ENCODE measurements around the gene EP400. TPM values are rescaled to one million over a fixed set of nuclear protein-coding genes. Genes with fewer than 3 reads are reported as not detected.
"Not testable (repeated sequence)": the region's sequence is repeated elsewhere in the genome, so short reads cannot be mapped to it uniquely, and the experiment has no call there.

The EP400 gene
- total RNA-seq, 1 donor from 2014 or later = 14.8 TPM

DNA sequence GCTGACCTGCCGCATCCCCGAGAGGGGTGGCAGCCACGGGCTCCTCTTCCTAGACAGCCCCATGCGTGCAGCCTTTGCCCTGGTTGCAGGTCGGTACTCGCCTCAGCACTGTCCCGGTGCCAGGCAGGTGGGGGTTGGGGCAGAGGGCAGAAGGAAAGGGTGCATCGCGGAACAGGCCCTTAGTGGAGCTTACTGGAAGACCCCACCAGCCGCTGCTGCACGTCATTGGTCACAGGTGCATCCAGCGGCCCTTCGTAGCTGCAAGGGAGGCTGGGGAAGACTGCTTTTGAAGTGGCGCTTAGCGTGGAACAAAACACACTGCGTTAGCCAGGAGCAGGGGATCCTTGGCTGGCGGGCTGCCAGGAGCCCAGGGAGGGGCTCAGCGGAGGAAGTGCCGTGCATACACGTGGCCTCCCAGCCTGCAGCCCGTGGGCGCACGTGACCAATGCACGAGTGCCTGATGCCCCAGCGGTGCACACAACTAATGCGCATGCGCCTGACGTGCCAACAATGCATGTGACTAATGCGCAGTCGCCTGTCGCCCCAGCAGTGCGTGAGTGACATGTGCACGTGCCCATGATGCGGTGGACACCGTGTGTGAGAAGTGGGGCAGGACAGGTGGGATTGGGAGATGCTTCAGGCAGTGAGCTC, 5.0 kb upstream of the EP400 start:
- no peak for ATAC-seq
- intact Hi-C loops (cut with micrococcal nuclease) = no loop called here
- no peak for DNase-seq

GRCh38 chr12:131946757-131947156, 3.0 kb upstream of the EP400 start:
- no peak for ATAC-seq
- intact Hi-C loops (cut with micrococcal nuclease) = no loop called here
- DNase-seq = no peak

DNA sequence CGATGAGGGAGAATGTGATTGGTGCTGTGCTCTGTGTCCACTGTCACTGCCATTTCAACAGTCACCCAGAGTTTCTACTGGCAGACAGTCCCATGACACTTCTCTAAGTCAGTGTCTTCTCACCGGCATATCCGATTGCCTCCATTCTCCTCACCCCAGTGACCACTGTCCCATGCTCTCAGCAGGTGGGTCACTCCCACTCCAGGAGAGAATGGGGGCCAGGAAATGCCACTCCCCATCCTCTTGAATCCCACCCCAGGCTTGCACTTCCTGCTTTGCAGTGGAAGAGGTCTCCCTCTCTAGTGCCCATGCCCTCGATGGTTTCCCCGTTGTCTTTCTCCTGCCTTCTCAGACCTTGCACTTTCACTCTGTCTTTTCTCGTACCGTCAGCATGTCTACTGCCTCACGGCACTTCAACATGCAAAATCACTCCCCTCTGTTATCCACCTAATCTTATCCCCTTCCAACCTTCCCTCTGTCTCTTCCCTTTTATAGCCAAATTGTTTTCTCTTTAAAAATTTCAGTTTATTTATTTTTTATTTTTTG, 2.2 kb upstream of the EP400 start:
- DNase-seq (no peak), ATAC-seq (no peak)
- intact Hi-C loops (cut with micrococcal nuclease) = no loop called here

- ATAC-seq = no peak
- DNase-seq = no peak
- intact Hi-C loops (cut with micrococcal nuclease) = no loop called here
Measured at GRCh38 chr12:131948166-131948712, 1.5 kb upstream of the EP400 start.

DNA sequence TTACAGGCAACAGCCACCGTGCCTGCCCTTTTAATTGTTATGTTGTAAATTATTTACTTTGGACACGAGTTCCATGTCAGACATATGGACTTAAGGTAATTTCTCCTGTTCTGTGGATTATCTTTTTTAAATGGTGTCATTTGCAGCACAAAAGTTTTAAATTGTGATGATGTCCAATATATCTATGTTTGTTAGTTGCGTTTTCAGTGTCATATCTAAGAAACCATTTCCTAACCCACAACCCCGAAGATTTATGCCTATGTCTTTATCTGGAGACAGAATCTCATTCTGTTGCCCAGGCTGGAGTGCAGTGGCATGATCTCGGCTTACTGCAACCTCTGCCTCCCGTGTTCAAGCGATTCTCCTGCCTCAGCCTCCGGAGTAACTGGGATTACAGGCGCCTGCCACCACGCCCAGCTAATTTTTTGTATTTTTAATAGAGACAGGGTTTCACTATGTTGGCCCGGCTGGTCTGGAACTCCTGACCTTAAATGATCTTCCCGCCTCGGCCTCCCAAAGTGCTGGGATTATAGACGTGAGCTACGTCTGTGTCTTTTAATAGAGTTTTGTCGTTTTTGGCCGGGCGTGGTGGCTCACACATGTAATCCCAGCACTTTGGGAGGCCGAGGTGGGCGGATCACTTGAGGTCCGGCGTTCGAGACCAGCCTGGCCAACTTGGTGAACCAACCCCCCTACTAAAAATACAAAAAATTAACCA, 870 bp upstream of the EP400 start:
- ATAC-seq; DNase-seq; intact Hi-C loops (cut with micrococcal nuclease): not testable (repeated sequence)

GRCh38 chr12:131950182-131950913, 606 bp downstream of the EP400 start:
- DNase-seq = peak; percentile 58
- intact Hi-C loops (cut with micrococcal nuclease) = no loop called here
- peak; percentile 9 for ATAC-seq

- intact Hi-C loops (cut with micrococcal nuclease); DNase-seq: not testable (repeated sequence)
Measured at GRCh38 chr12:131953810-131954209, 4.1 kb downstream of the EP400 start.

DNA sequence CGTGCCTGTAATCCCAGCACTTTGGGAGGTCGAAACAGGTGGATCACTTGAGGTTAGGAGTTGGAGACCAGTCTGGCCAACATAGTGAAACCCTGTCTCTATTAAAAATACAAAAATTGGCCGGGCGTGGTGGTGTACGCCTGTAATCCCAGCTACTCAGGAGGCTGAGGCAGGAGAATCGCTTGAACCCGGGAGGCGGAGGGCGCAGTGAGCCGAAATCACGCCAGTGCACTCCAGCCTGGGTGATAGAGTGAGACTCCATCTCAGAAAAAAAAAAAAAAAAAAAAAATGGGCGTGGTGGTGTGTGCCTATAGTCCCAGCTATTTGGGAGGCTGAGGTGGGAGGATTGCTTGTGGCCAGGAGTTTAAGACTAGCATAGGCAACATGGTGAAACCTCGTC, 4.7 kb downstream of the EP400 start:
- DNase-seq; ATAC-seq; intact Hi-C loops (cut with micrococcal nuclease): not testable (repeated sequence)

More at GRCh38 chr12:131953810-131954209, 4.1 kb downstream of the EP400 start:
- not testable (repeated sequence) for ATAC-seq

DNA sequence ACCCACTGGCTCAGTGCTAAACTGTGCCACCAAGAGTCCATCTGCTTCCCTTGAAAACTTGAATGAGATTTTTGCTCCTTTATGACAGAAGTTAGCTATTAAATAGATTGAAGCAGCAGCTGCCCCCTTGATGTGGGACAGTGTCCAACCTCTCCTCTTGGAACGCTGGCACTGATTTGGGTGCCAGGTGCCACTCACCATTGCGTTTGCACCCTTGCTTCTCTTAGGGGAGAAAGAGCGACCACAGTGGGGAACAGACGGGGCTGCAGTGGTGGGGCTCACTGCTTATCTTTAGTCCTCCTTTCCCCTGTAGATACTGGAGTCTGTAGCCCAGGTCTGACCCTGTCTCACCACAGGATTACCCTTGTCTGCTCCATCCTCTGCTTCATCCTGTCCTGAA, 9.4 kb downstream of the EP400 start:
- DNase-seq (no peak), ATAC-seq (peak; percentile 13)
- intact Hi-C loops (cut with micrococcal nuclease) = no loop called here

- DNase-seq (no peak), ATAC-seq (peak; percentile 38)
- intact Hi-C loops (cut with micrococcal nuclease) = no loop called here
Measured at GRCh38 chr12:131959641-131960589, 10.2 kb downstream of the EP400 start.

DNA sequence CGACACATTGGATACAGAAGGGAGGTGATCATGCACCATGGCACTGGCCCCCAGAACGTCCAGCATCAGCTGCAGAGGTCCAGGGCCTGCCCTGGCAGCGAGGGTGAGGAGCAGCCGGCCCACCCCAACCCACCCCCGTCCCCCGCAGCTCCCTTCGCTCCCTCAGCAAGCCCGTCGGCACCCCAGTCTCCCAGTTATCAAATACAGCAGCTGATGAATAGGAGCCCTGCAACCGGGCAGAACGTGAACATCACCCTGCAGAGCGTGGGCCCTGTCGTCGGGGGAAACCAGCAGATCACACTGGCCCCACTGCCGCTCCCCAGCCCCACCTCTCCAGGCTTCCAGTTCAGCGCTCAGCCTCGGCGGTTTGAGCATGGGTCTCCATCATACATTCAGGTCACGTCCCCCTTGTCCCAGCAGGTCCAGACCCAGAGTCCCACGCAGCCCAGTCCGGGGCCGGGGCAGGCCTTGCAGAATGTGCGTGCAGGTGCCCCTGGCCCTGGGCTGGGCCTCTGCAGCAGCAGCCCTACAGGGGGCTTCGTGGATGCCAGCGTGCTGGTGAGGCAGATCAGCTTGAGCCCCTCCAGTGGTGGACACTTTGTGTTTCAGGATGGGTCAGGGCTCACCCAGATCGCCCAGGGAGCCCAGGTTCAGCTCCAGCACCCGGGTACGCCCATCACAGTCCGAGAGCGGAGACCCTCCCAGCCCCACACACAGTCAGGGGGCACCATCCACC, 11.0 kb downstream of the EP400 start:
- DNase-seq; ATAC-seq; intact Hi-C loops (cut with micrococcal nuclease): not testable (repeated sequence)

DNA sequence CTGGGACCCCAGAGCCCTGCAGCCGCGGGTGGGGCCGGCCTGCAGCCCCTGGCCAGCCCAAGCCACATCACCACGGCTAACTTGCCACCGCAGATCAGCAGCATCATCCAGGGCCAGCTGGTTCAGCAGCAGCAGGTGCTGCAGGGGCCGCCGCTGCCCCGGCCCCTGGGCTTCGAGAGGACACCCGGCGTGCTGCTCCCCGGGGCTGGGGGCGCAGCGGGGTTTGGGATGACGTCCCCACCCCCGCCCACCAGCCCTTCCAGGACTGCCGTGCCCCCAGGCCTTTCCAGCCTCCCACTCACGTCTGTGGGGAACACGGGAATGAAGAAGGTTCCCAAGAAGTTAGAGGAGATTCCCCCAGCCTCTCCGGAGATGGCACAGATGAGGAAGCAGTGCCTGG, 11.6 kb downstream of the EP400 start:
- intact Hi-C loops (cut with micrococcal nuclease); ATAC-seq; DNase-seq: not testable (repeated sequence)

DNA sequence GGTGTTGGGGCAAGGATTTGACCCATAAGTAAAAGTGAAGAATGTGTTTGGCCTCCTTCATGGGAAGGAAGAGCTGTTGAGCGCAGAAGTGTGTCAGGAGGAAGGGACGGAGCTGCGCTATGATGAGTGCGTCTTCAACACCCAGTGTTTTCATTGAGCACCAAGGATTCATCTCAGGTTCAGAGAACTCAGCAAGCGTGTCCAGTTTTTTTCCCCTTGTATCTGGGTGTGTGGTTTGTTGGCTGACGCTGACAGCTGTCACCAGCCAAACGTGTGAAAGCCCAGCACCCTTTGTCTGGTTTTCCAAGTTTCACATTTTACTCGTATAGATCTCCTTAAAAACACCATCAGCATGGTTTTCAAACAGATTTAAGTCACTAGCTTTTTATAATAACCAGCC, 12.3 kb downstream of the EP400 start:
- DNase-seq = no peak
- ATAC-seq = peak; percentile 81
- intact Hi-C loops (cut with micrococcal nuclease) = no loop called here

DNA sequence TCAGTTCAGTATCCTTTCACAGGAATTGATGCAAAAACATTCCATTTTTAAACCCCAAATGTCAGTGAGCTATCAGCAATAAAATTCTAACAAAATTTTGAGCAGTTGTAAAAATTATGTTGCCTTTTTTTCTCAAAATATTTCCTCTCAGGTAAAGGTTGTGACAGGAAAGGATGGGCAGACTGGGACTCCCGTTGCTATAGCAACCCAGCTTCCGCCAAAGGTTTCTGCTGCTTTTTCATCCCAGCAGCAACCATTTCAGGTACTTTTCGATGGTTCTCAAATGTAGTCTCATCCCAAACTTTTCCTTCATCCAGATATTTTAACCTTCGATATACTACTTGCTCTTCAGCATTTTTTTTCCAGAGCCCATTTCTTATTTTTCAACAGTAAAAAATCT, 13.6 kb downstream of the EP400 start:
- no peak for ATAC-seq
- no peak for DNase-seq

DNA sequence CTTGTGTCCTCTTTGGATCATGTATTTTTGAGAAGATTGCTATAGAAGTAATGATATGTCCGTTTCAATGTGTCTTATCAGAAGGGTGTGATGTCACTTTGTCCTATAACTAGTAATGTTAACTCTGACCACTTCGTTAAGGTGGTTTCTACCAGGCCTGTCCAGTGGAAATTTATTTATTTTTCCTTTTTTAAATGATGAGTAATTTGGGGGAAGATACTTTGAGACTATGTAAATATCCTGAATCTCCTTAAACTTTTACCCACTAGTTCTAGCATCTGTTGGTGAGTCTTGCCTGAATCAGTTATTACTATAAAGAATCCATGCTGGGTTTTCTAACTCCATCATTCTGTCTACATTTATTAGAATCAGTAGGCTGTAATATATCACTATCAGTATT, 15.3 kb downstream of the EP400 start:
- no peak for ATAC-seq
- intact Hi-C loops (cut with micrococcal nuclease) = no loop called here
- no peak for DNase-seq

More for the DNA sequence above, 13.6 kb downstream of the EP400 start:
- intact Hi-C loops (cut with micrococcal nuclease) = no loop called here

DNA sequence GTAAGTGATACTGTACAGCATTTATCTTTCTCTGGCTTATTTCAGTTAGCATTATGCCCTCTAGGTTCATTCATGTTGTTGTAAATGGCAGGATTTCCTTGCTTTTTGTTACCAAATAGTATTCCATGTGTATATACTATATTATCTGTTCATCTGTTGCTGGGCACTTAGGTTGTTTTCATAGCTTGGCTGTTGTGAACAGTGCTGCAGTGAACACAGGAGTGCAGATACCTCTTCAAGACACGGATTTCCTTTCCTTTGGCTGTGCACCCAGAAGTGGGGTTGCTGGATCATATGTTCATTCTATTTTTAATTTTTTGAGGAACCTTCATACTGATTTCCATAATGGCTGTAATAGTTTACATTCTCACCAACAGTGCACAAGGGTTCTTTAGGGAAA, 21.5 kb downstream of the EP400 start:
- no peak for DNase-seq
- intact Hi-C loops (cut with micrococcal nuclease) = no loop called here
- ATAC-seq = no peak

DNA sequence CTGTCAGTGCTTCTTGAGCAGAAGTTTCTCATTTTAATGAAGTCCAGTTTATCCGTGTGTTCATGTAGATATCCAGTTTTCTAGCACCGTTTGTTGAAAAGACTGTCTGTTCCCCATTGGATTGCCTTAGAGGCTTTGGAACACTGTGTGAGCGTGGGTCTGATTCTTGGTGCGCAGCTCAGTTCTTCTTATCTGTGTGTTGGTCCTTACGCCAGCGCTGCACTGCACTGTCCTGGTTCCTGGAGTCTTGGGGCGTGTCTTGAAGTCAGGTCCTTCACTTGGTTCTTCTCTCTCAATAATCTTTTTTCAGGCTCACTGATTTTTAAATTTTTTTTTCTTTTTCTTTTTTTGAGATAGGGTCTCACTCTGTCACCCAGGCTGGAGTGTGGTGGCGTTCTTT, 25.5 kb downstream of the EP400 start:
- no peak for DNase-seq
- intact Hi-C loops (cut with micrococcal nuclease) = no loop called here
- no peak for ATAC-seq

DNA sequence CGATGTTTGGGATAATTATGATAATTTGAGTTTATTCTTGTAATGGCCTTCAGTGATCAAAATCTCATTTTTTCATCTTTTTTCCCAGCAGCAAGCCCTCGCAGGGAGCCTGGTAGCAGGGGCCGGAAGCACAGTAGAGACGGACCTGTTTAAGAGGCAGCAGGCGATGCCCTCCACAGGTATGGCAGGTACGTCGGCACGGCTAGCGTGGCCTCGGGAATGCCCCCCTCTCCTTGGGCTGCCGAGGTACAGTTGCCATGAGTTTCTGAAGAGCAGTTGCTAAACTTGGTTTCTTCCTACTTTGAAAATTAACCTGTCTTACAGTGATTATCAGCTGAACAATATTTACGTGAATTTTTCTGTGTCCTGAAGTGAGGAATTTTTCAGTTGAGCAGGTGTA, 29.9 kb downstream of the EP400 start:
- no peak for DNase-seq
- intact Hi-C loops (cut with micrococcal nuclease) = no loop called here
- no peak for ATAC-seq

Data from left ventricle myocardium superior (tissue), 1 donor.